Tibial nerve (tissue), 4 donors: ENCODE results near the gene ZBTB47. TPM values are rescaled to one million over a fixed set of nuclear protein-coding genes. Genes with fewer than 3 reads are reported as not detected.

ENCODE experiments used
- total RNA-seq, 4 donors: library from RNA; depleted of rRNA; stranded (reverse); fragments of >200 nt; gene quantifications; one replicate each; pipeline ENCODE4 v1.1.0, GENCODE V29; 2016

Gene ZBTB47
- total RNA-seq, 4 donors from 2014 or later, result 44.6 to 81.3 (median 60.3) TPM

Other genes with a start within 250 kb of the ZBTB47 start
- gene LYZL4, start 243.1 kb upstream of the ZBTB47 start, total RNA-seq, result not detected
- gene VIPR1, start 151.1 kb upstream of the ZBTB47 start, total RNA-seq, result 10 to 100 TPM in 2 of 4 donors, 1 to 10 TPM in 2; 2.4 to 17.3 (median 10.4) TPM
- gene SEC22C, start 71.7 kb upstream of the ZBTB47 start, total RNA-seq, result 10 to 100 TPM; 74.1 to 95.3 (median 86.1) TPM
- 10 to 100 TPM; 10.2 to 28.2 (median 15.7) TPM for gene SS18L2, start 62.8 kb upstream of the ZBTB47 start, total RNA-seq
- gene NKTR, start 53.0 kb upstream of the ZBTB47 start, total RNA-seq, result 100 to 1,000 TPM; 122 to 175 (median 146) TPM
- gene KLHL40, start 31.8 kb downstream of the ZBTB47 start, total RNA-seq, result under 1 TPM in 1 of 4 donors, not detected in 3; 0.42 TPM
- gene HHATL, start 49.1 kb downstream of the ZBTB47 start, total RNA-seq, result 1 to 10 TPM in 1 of 4 donors, not detected in 3; 3.5 TPM
- gene CCDC13, start 119.6 kb downstream of the ZBTB47 start, total RNA-seq, result 10 to 100 TPM in 1 of 4 donors, 1 to 10 TPM in 3; 1.7 to 12.6 (median 2.0) TPM
- 100 to 1,000 TPM; 155 to 204 (median 186) TPM for gene HIGD1A, start 150.8 kb downstream of the ZBTB47 start, total RNA-seq
- gene ACKR2, start 155.7 kb downstream of the ZBTB47 start, total RNA-seq, result 10 to 100 TPM; 25.2 to 59.0 (median 38.6) TPM
- gene CYP8B1, start 222.2 kb downstream of the ZBTB47 start, total RNA-seq, result not detected